HG03558 (cell line): ENCODE results near the gene VAV3.
A peak's percentile ranks its signal among the peaks of the same experiment; 100 is the strongest.

Source experiments
- ATAC-seq: cut with Tn5 transposase; IDR thresholded peaks from one replicate; pipeline ENCODE4 v1.9.1; 2021; ENCODE audit warnings: moderate number of reproducible peaks; ENCODE audit not compliant: unreplicated experiment; ENCODE audit errors: extremely low read depth

VAV3 gene

DNA sequence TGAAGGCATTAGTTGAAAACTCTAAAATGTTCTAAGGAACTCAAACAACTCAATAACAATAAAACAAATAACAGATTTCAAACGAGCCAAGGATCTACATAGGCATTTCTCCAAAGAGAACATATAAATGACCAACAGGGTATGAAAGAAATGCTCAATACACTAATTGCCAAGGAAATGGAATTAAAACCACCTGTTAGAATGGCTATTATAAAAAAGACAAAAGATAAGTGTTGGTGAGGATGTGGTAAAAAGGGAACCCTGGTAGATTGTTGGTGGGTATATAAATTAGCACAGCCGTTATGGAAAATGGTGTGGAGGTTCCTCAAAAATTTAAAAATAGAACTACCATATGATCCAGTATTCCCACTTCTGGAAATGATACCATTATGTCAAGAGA lies 9.1 kb upstream of the VAV3 start:
- ATAC-seq: no peak

DNA sequence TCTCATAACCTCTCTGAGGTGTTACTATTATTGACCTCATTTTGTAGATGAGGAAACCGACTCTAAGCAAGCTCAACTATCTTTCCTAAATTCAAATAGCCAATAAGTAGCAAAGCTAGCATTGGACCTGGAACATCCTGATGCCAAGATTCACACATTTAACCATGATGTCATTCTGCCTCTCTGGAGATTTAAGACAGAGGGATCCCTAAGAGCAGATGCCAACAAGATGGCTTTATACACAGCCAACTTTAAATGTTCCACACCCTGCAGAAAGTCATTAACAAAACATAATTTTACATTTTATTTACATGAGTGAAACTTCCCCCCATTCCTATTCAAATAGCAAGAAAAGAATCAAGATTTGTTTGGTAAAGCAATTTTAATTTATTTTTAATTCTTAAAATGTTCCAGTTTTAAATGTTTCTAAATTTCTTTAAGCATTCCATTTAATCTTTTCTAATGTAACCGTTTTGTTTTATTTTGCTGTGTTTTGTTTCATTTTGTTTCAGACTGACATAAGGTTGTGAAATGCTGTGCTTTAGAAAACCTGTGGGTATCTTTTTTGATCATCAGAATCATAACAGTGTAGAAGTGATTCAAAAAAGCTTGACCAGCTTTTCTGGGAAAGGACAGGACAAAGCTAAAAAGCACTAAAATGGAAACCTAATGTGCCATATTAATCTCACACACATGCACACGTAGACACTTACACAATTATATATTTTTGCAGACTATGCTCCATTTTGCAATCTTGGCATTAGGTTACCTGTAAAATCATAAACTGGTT lies 7.6 kb upstream of the VAV3 start:
- ATAC-seq: no peak

DNA sequence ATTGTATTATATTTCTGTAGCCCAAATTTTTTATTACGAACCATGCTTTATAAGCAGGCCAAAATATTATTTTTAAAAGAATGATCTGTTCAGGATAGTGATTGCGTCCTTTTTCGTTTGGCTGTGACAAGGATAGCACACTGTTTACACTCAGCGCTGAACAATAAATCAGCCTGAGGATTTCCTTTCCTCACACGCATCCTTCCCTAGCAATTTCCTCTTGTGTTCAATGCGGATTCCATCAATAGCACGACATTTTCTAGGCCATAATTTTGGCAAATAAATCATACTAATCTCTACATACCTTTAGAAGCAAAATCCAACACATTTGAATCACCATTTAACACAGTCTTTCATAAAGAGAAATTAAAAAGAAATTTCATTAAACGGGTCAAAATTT lies 1.6 kb upstream of the VAV3 start:
- ATAC-seq: no peak

DNA sequence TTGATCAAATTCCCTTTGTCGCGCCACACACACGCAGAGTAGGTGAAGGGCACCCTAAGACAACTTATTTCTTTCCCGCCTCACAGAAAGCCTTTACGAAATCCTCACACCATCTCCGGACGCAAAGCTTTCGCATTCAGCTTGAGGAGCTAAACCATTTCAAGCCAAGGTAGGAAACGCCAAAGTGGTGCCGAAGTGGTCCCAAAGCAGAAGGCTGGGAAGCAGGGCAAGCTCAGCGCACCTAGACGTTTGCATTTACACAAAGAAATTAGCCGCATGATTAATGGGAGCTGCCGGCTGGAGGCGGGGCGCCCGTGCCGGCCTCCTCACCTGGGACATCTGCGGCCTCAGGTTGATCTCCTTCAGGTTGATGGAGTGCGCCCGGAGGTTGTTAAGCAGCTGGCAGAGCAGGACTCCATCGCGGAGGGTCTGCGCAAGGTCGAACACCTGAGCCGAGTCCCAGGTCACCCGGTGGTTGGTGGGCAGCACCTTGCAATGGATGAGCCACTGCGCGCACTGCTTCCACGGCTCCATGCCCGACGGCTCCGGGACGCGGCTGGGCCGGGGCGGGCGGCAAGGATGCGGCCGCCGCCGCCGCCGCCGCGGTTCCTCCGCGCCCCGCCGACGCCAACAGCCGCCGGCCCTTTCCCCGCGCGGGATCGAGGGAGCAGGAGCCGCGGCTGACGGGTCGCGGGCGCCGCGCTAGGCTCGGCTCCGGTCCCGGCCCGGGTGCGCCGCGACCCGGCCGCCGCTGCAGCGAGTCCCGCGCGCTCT lies 457 bp downstream of the VAV3 start:
- ATAC-seq: no peak

DNA sequence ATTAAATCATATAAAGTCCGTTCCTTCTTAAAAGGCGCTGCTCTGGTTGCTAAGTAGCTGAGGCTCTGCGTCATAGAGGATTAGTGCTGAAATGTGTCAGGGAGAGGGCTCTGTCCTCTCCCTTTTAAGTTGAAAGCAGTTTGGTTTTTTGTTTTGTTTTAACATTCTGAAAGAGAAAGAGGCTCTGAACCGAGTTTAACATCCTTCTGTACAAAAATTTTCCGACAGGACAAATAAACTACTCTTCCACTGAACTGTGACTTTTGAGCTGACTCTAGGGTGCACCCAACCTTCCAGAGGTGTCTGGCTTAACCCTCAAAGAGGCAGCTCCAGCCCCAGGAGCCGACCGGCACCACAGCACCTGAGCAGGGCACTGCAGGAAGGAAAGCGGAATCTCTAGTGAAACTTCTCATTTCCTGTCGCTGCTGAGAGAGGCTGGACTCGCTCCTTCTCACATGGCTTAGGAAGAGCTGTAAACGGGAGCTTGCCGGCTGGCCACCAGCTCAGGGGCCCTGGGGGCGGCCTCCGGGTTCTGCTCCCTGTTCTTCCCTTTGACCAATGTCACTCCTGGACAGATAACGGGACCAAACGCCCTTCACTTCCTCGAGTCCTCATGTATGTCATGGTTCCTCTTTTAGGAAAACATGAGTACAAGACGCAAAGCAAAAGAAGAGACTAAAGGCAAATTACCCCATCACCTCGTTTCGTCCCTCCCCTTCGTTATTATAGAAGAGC lies 1.2 kb downstream of the VAV3 start:
- peak; percentile 83 for ATAC-seq

DNA sequence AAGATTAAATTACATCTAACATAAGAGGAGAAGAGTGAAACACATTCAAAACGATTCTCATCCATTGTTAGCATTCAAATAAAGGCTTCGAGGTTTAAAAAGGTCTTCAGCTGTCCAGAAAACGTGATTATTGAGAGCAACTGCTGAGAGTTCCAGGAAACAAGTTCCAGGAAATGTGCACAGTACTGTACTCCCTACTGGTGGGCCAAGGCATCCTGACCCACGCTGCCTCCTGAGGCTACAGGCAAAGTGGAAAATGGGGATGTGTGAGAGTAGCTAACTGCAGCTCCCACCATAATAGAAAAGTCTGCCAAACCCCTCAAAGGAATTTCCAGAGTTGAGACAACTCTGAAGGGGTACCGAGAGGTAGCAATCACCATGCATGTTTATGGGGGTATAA lies 2.0 kb downstream of the VAV3 start:
- no peak for ATAC-seq

DNA sequence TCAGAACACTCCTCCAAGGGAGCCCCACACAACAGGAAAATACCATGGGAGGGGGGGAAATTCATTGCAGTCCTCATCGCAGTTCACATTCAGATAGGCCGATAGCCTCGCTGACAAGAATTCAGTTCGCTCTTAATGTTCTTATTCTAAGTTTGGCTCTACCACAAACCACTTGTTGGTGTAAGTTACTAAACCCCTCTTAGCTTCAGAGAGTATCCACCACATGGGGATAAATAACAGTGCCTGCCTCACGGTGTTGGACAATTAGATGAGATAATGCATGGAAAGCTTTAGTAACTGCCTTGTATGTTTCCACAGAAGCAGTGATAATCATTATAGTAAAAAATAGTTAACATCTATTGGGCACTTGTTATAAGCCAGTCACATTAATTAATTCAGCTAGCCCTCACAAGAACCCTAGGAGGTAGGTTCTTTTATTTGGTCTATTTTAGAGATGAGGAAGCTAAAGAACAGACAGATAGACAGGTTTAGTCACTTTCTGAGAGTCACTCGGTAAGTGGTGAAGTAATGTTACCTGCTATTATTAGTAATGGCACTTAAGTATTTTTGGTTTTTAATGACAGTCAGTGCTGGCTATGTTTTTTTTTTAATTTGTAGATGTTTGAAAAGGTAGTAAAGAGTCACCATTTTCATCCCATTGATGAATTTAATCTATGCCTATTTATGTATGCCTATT lies 10.1 kb downstream of the VAV3 start:
- ATAC-seq: no peak

DNA sequence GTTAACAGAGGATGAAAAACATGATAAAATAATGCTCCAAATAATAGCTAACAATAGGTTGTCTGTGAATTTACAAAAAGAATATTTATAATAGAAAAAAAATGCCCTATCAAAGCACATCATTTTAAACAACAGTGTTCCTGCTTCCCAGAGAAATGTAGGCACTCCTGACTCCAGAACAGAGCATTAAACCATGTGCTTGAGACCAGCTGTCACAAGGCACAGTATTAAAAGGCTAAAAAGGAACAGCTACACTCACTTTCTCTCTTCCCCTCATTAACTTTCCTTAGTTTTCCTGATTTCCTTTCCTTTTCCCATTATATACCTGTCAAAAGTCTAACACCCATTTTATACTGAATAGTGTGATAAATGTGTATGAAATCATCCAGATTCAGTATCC lies 10.9 kb downstream of the VAV3 start:
- no peak for ATAC-seq

DNA sequence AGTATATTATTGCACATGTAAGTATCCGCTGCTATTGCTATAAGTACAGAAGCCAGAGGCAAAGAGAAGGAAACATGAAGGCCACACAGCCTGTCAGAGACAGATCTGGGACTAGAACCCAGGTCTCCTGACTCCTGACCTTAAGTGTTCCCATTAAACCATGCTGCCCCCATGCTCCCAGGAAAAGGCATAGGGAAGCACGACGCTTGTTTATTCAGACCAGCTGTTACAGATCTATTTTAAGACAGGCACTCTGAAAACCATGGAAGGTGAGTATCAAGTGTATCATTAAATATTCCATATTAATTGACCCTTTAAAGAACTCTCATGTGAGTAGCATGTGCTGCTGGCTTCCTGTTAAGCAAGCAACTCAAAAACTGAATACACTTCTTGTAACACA lies 11.4 kb downstream of the VAV3 start:
- no peak for ATAC-seq

DNA sequence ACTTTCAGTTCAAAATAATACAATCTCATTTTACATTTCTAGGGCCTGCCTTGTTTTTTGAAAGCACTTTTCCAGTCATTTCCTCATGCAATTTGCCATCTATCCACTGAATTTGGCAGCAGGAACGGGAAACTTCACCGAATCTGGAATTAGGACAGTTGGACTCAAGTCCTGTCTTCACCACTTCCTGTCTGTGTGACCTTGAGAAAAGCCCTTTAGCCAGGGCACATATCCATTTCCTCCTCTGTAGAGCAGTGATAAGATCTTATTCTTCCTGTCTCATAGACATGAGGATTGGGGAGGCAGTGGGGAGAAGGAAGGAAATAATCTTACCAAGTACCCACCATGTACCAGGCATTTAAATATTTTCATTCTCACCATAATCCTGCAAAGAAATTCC lies 12.0 kb downstream of the VAV3 start:
- no peak for ATAC-seq

DNA sequence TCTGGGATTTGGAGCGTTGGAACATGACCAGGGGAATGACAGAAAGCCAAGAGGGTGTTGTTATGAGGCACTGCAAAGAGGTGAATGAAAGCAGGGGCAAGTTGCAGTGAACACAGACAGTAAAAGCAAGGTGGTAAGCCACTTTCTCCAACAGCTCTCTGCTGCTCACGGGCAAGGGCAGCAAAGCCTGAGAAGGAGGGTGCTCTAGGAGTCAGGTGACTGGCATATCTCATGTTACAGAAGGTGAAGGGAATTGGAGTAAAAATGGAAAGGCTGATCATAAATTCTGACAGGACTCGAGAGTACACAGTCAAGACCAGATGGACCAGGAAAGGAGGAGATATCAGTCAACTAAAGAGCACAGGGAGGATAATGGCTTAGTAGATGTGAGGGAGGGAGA lies 14.5 kb downstream of the VAV3 start:
- ATAC-seq: no peak

DNA sequence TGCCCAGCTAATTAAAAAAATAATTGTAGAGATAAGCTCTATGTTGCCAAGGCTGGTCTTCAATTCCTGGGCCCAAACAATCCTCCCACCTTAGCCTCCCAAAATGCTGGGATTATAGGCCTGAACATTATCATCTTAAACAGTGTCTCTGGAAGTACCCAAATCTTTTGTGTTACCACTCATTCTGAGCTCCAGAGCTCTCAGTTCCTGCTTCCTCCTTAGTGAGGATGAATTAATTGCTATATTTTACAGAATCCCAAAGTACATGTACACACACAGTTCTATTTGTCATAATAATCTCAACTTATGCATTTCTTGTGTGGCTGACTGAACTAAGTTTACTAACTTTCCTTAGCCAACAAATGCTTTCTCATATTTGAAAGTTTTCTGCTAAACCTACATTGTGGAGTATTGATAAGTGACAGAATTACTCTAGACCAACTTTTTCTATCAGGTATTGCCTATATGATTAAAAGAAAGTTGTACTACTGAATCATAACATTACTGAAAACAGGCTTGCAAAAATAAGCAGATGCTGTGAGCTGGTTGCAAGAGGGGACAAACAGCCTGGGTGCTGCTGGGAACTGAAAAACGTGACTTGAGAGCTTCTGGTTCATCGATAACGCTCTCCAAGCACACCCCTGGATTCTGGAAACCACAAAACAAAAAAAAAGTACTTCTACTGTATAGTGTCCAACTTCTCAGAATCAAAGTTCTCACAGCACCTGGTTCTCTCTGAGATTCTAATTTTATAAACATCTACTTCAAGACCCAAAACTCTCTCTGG lies 15.3 kb downstream of the VAV3 start:
- ATAC-seq: peak; percentile 80

DNA sequence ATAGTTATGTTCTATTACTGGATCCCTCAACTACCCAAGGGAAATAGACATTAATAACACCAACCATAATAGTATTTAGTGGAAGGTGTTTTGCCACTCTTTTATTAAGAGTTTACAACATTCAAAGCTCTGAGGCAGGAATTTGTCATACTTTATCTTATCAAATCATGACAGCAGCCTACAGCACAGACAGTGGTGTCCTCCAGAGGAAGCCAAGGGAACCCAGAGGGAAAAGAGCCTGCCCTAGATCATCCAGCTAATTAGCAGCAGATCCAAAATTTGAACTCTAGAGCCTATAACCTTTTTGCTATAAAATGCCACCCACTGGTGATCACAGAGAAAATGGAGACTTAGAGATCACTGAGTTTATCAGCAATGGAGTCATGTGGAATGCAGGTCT lies 18.2 kb downstream of the VAV3 start:
- ATAC-seq: no peak

DNA sequence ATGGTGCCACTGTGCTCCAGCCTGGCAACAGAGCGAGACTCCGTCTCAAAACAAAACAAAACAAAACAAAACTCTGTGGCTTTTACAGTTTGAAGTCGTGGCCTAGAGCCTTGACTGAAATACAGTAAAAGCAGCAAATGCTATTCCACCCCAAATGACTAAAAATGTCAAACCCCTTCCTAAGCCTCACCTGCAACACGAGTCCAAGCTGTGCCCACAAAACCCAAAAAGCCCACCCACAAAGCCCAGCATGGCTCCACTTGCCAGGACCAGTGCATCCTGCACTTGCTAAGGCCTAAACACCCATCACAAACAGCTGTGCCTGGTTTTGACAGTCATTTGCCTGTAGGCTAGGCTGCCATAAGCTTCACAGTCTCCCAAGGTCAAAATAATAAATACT lies 21.3 kb downstream of the VAV3 start:
- no peak for ATAC-seq

DNA sequence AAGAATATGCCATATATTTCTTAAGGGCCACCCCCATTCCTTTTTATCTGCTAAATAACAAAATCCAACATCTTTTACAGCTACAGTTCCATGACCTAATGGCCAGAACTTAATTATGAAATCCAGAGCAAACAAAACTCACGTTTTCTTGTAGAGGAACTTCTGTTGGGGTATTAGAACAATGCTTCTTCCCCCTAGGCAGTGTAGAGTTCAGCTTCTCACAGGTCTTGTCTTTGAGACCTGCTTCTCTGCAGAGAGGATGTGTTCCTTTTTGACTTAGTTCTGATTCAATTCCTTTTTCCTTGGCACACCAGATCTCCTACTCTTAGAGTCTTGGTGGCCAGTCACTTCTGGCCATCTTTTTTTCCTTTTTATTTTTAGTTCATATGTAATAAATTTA lies 22.2 kb downstream of the VAV3 start:
- no peak for ATAC-seq

DNA sequence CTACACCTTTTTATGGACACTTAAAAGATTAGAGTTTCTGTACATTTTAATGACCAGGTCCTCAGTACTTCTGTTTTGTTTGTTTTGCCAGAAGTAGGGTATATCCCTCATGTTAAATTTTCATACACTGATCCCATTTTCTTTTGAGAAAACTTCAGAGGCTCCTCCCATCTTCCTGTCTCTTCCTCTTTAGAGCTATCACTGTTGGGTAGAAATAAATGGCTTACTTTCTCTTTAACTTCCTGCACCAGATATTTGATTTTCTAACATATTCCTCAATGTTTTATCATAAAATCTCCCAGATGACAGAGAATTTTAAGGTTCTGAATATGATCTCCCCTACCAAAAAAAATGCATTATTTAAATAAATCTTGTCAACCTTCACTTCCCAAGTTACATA lies 23.4 kb downstream of the VAV3 start:
- ATAC-seq: no peak

DNA sequence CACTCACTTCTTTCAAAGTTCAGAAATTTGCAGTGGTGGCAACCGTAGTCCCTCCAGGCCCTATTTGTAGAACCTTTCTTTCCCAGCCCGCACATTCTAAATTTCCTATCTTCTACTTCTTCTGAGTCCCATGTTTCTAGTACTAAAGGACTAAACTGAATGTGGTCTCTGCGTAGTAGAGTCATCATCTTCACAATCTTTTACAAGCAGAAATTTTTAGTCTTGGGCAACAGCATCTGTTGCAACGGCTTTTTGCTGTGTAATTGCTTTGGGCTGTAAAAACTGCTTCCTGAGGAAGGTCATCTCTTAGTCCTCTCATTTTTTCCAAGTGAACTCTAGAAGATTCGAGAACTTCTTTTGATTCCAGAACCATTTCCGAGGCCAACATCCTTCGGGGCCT lies 23.9 kb downstream of the VAV3 start:
- no peak for ATAC-seq

DNA sequence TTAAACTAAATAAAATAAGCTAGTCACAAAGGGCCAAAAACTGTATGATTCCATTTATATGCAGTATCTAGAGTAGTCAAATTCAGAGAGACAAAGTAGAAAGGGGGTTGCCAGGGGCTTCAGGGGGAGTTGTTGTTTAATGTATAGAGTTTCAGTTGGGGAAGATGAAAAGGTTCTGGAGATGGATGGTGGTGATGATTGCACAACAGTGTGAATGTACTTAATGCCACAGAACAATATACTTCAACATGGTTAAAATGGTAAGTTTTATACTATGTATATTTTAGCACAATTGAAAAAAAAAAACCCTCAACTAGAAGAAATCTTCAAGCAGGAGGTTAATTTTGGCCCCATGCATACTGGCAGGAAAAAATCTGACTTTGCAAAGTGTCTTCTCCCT lies 24.3 kb downstream of the VAV3 start:
- ATAC-seq: no peak

DNA sequence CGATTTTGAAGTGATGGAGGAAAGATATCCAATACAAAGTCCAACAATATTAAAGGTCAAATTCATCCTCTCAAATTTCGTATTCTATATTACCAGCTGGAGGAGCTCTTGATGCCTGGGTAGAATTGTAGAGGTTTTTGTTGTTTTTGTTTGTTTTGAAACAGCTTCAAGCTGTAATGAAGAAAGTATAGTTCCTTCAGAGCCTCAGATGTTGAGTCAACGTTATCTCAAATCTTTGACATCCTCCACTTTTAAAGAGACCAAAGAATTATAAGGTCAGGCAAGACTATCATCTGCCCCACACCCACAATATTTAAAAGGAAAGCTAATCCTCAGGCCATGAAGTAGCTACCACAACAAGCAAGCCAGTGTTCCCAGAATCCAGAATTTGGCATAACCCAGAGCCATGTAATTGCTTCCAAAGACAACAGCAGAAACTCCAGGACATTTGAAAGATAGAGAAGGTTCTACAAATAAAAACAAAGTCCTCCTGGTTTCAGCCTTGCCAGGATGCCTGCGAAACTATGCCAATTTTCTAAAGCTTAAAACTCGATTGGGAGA lies 24.9 kb downstream of the VAV3 start:
- no peak for ATAC-seq

DNA sequence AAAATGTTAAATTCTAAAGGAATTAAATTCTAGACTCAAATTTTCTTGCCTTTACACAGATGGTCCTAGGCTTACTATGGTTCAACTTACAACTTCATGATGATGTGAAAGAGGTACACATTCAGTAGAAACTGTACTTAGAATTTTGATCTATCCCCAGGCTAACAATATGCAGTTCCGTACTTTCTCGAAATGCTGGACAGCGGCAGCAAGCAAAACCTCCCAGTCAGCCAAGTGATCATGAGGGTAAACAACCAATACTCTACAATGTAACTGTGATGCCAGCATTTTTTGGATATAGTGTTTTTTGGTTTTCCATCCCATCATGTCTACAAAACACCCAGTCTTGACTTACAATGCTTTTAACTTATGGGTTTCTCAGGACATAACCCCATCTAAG lies 25.7 kb downstream of the VAV3 start:
- ATAC-seq: no peak
